Osteocyte (in vitro differentiated cells): ENCODE measurements around the gene ACSL3. TPM values are rescaled to one million over a fixed set of nuclear protein-coding genes. Genes with fewer than 3 reads are reported as not detected.

Experiments used
- DNase-seq: peaks from one replicate; pipeline ENCODE4 v3.0.0; 2021; ENCODE audit warnings: mixed read lengths; ENCODE audit not compliant: unreplicated experiment; ENCODE audit errors: extremely low spot score
- H3K27ac Mint-ChIP-seq: one replicate; pipeline ENCODE4 v1.8.0; 2021; ENCODE audit warnings: mild to moderate bottlenecking, mixed read lengths; ENCODE audit not compliant: unreplicated experiment
- H3K27me3 Mint-ChIP-seq: one replicate; pipeline ENCODE4 v1.8.0; 2021; ENCODE audit warnings: mixed read lengths; ENCODE audit not compliant: unreplicated experiment
- H3K36me3 Mint-ChIP-seq: one replicate; pipeline ENCODE4 v1.8.0; 2021; ENCODE audit warnings: mixed read lengths; ENCODE audit not compliant: unreplicated experiment
- H3K4me1 Mint-ChIP-seq: one replicate; pipeline ENCODE4 v1.8.0; 2021; ENCODE audit warnings: mixed read lengths; ENCODE audit not compliant: unreplicated experiment
- H3K4me3 Mint-ChIP-seq: one replicate; pipeline ENCODE4 v1.8.0; 2021; ENCODE audit warnings: mild to moderate bottlenecking, moderate library complexity, mixed read lengths; ENCODE audit not compliant: unreplicated experiment
- H3K9me3 Mint-ChIP-seq: one replicate; pipeline ENCODE4 v1.8.0; 2021; ENCODE audit warnings: mixed read lengths; ENCODE audit not compliant: unreplicated experiment
- CTCF ChIP-seq: fragments of 200-600 bp; sonication (generic); IDR thresholded peaks from 2 replicates; pipeline ENCODE4 v1.5.0; 2021; ENCODE audit warnings: antibody characterized with exemption, mild to moderate bottlenecking, moderate library complexity
- total RNA-seq: library from RNA; stranded (reverse); gene quantifications from 2 replicates; pipeline ENCODE4 v1.2.1, GENCODE V29; 2021

ACSL3 gene
- total RNA-seq, 1 donor from 2014 or later: 131 TPM

GRCh38 chr2:222877556-222878300 lies 16.9 kb downstream of the ACSL3 start:
- Mint-ChIP-seq H3K9me3 (no peaks in the 10 kb centered on the region), H3K4me3 (no peak overlapping the region), H3K4me1 (peaks cover 41% of the 10 kb centered on the region), H3K27ac (peak overlapping the region; percentile 23), H3K27me3 (no peaks in the 10 kb centered on the region), H3K36me3 (no peaks in the 10 kb centered on the region)
- DNase-seq: no peak
- TF ChIP-seq CTCF: no peak

- DNase-seq: no peak
- H3K27ac Mint-ChIP-seq: peak overlapping the region; percentile 76
- no peaks in the 10 kb centered on the region for H3K9me3 Mint-ChIP-seq
- H3K27me3 Mint-ChIP-seq: no peaks in the 10 kb centered on the region
- H3K36me3 Mint-ChIP-seq: no peaks in the 10 kb centered on the region
- TF ChIP-seq CTCF: no peak
- no peak overlapping the region for H3K4me3 Mint-ChIP-seq
- H3K4me1 Mint-ChIP-seq: peaks cover 45% of the 10 kb centered on the region
These were observed 17.6 kb downstream of the ACSL3 start for GRCh38 chr2:222878301-222878876.

GRCh38 chr2:222878877-222879603 lies 18.2 kb downstream of the ACSL3 start:
- DNase-seq: no peak
- H3K36me3 Mint-ChIP-seq: no peaks in the 10 kb centered on the region
- no peak for TF ChIP-seq CTCF
- H3K4me3 Mint-ChIP-seq: no peak overlapping the region
- peaks cover 51% of the 10 kb centered on the region for H3K4me1 Mint-ChIP-seq
- H3K27me3 Mint-ChIP-seq: no peaks in the 10 kb centered on the region
- no peaks in the 10 kb centered on the region for H3K9me3 Mint-ChIP-seq
- peak overlapping the region; percentile 76 for H3K27ac Mint-ChIP-seq

GRCh38 chr2:222879604-222879933 lies 18.7 kb downstream of the ACSL3 start:
- DNase-seq: no peak
- no peak for TF ChIP-seq CTCF
- H3K9me3 Mint-ChIP-seq: no peaks in the 10 kb centered on the region
- no peak overlapping the region for H3K4me3 Mint-ChIP-seq
- peak overlapping the region; percentile 76 for H3K27ac Mint-ChIP-seq
- no peaks in the 10 kb centered on the region for H3K27me3 Mint-ChIP-seq
- no peaks in the 10 kb centered on the region for H3K36me3 Mint-ChIP-seq
- peaks cover 57% of the 10 kb centered on the region for H3K4me1 Mint-ChIP-seq

- Mint-ChIP-seq H3K36me3 (no peaks in the 10 kb centered on the region), H3K27ac (no peak overlapping the region), H3K4me1 (peaks cover 72% of the 10 kb centered on the region), H3K27me3 (no peaks in the 10 kb centered on the region), H3K4me3 (no peak overlapping the region), H3K9me3 (no peaks in the 10 kb centered on the region)
- no peak for TF ChIP-seq CTCF
- no peak for DNase-seq
These were observed 21.7 kb downstream of the ACSL3 start for GRCh38 chr2:222882484-222882928.
